PC-9 (cell line): ENCODE data around the gene TMEM131L. TPM values are rescaled to one million over a fixed set of nuclear protein-coding genes. Genes with fewer than 3 reads are reported as not detected.

Source experiments
- BruUV-seq: library from RNA; stranded (reverse); fragments of 400-500 nt; replicated peaks from 2 replicates; lab custom pipeline; 2021; lab: Mats Ljungman, UMichigan
- CTCF ChIA-PET: fragments of 300-600 bp; sonication (Branson Sonifier 250); formaldehyde crosslinking; loops from one replicate; lab custom pipeline; 2022; ENCODE audit warnings: antibody characterized with exemption; lab: Charles Lee
- POLR2A ChIA-PET: fragments of 300-600 bp; sonication (Branson Sonifier 250); formaldehyde crosslinking; loops from one replicate; lab custom pipeline; 2022; ENCODE audit warnings: antibody characterized with exemption; ENCODE audit not compliant: unreplicated experiment; lab: Charles Lee
- DNase-seq, 2 experiments: peaks; one replicate each; pipeline versions ENCODE4 v3.0.0 to v3.0.0-alpha.2; 2015 to 2022; ENCODE audit warnings: mixed read lengths in 1 of 2
- H2AFZ ChIP-seq: fragments of 200-600 bp; sonication (generic); 2 replicates; pipeline ENCODE4 v1.8.1; 2017; ENCODE audit warnings: antibody characterized with exemption
- H3F3A ChIP-seq: fragments of 200-600 bp; sonication (generic); 2 replicates; pipeline ENCODE4 v1.8.1; 2017; ENCODE audit warnings: antibody characterized with exemption, mild to moderate bottlenecking, low read depth; ENCODE audit not compliant: insufficient read depth
- H3K27ac ChIP-seq: fragments of 200-600 bp; sonication (generic); 2 replicates; pipeline ENCODE4 v1.6.1; 2016; ENCODE audit warnings: mixed run types
- H3K27me3 ChIP-seq: fragments of 200-600 bp; sonication (generic); 2 replicates; pipeline ENCODE4 v1.6.1; 2016; ENCODE audit warnings: low read depth, mixed run types; ENCODE audit not compliant: insufficient read depth
- H3K36me3 ChIP-seq: fragments of 200-600 bp; sonication (generic); 2 replicates; pipeline ENCODE4 v1.6.1; 2016; ENCODE audit warnings: low read depth, mixed run types
- H3K4me1 ChIP-seq: fragments of 200-600 bp; sonication (generic); replicated peaks from 2 replicates; pipeline ENCODE4 v1.6.1; 2016; ENCODE audit warnings: mixed run types; ENCODE audit not compliant: insufficient read depth
- H3K4me2 ChIP-seq: fragments of 200-600 bp; sonication (generic); 2 replicates; pipeline ENCODE4 v1.6.1; 2017; ENCODE audit warnings: mixed run types
- H3K4me3 ChIP-seq: fragments of 200-600 bp; sonication (generic); 2 replicates; pipeline ENCODE4 v1.6.1; 2016; ENCODE audit warnings: mixed run types
- H3K79me2 ChIP-seq: fragments of 200-600 bp; sonication (generic); 2 replicates; pipeline ENCODE4 v1.6.1; 2017; ENCODE audit warnings: low read depth, mixed run types
- H3K9me2 ChIP-seq: fragments of 200-600 bp; sonication (generic); 2 replicates; pipeline ENCODE4 v1.8.1; 2017; ENCODE audit warnings: mild to moderate bottlenecking; ENCODE audit not compliant: insufficient read depth
- H3K9me3 ChIP-seq: fragments of 200-600 bp; sonication (generic); 2 replicates; pipeline ENCODE4 v1.8.1; 2016; ENCODE audit warnings: low read depth; ENCODE audit not compliant: insufficient read depth
- H4K20me1 ChIP-seq: fragments of 200-600 bp; sonication (generic); 2 replicates; pipeline ENCODE4 v1.8.1; 2017; ENCODE audit not compliant: insufficient read depth
- EZH2 ChIP-seq: fragments of 200-600 bp; sonication (generic); IDR thresholded peaks from 2 replicates; pipeline ENCODE4 v1.8.0; 2017; ENCODE audit warnings: antibody characterized with exemption, low read depth
- intact Hi-C: fragments of 100-400 bp; cut with micrococcal nuclease; formaldehyde crosslinking; loops from one replicate; pipeline ENCODE4 v1.10.0; 2022; ENCODE audit not compliant: unreplicated experiment
- total RNA-seq: library from RNA; stranded (reverse); gene quantifications from 2 replicates; pipeline ENCODE4 v1.2.3, GENCODE V29; 2021
- TF ChIP-seq, protein P1 (sequence below): fragments of 200-600 bp; sonication (generic); conservative IDR thresholded peaks from 2 replicates; pipeline ENCODE4 v1.6.1; 2017; ENCODE audit warnings: mixed run types, antibody characterized with exemption, mild to moderate bottlenecking, moderate library complexity

The TMEM131L gene
- total RNA-seq, 1 experiment from 2014 or later: 3.8 TPM

DNA sequence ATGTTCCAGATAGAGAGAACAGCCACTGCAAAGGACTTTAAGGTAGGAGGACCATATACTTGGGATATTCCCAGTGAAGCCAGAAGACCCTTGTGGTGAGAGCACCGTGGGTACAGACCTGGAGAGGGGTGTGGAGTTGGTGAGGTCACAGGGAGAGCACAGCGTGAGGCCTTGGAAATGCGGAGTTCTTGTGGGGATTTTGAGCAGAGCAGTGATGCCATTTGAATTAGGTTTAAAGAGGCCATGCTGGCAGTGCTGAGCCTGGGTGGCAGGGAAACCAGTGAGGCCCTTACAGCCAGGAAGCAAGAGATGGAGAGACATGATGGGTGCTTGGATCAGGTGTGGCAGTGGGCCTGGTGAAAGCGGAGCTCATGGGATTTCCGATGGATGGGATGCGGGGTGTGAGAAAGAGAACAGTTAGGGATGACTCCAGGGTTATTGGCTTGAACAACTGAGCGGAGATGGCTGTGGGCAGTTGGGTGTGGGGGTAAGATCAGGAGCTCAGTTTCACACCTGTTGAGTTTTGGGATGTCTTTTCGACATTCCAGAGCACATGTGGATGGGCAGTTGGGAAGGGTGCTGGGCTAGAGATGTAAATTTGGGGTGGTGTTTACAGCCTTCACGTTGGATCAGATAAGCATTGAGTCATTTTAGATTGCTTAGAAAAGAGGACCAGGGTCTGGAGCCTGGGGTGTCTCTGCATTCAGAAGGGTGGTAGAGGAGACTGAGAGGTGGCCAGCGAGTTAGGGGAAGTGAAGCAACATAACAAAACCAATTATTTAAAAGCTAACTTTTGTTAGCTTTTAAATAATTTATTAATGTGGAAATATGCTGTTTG is 68.9 kb downstream of the TMEM131L start:
- TF ChIP-seq EZH2: no peak
- TF ChIP-seq, protein P1, sequence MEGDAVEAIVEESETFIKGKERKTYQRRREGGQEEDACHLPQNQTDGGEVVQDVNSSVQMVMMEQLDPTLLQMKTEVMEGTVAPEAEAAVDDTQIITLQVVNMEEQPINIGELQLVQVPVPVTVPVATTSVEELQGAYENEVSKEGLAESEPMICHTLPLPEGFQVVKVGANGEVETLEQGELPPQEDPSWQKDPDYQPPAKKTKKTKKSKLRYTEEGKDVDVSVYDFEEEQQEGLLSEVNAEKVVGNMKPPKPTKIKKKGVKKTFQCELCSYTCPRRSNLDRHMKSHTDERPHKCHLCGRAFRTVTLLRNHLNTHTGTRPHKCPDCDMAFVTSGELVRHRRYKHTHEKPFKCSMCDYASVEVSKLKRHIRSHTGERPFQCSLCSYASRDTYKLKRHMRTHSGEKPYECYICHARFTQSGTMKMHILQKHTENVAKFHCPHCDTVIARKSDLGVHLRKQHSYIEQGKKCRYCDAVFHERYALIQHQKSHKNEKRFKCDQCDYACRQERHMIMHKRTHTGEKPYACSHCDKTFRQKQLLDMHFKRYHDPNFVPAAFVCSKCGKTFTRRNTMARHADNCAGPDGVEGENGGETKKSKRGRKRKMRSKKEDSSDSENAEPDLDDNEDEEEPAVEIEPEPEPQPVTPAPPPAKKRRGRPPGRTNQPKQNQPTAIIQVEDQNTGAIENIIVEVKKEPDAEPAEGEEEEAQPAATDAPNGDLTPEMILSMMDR: no peak
- no peak for DNase-seq
- Histone ChIP-seq H3K36me3 (no peaks in the 10 kb centered on the region), H2AFZ (no peak overlapping the region), H3K27me3 (no peaks in the 10 kb centered on the region), H4K20me1 (no peaks in the 10 kb centered on the region), H3K4me3 (no peak overlapping the region), H3K9me3 (no peaks in the 10 kb centered on the region), H3K79me2 (no peaks in the 10 kb centered on the region), H3F3A (no peaks in the 10 kb centered on the region), H3K4me1 (no peaks in the 10 kb centered on the region), H3K27ac (no peak overlapping the region), H3K9me2 (no peaks in the 10 kb centered on the region), H3K4me2 (no peak overlapping the region)
- POLR2A ChIA-PET: no interaction called here
- BruUV-seq: no TSS peak
- intact Hi-C loops: no loop called here
- CTCF ChIA-PET: no interaction called here

- CTCF ChIA-PET: no interaction called here
- intact Hi-C loops: no loop called here
- no TSS peak for BruUV-seq
- Histone ChIP-seq H3K4me2 (no peak overlapping the region), H3K27me3 (no peaks in the 10 kb centered on the region), H3K9me2 (no peaks in the 10 kb centered on the region), H3K9me3 (no peaks in the 10 kb centered on the region), H3K4me3 (no peak overlapping the region), H3K27ac (no peak overlapping the region), H3K79me2 (no peaks in the 10 kb centered on the region), H2AFZ (no peak overlapping the region), H4K20me1 (no peaks in the 10 kb centered on the region), H3K36me3 (no peaks in the 10 kb centered on the region), H3F3A (no peaks in the 10 kb centered on the region), H3K4me1 (no peaks in the 10 kb centered on the region)
- no peak for TF ChIP-seq EZH2
- TF ChIP-seq, protein P1: no peak
- POLR2A ChIA-PET: no interaction called here
- DNase-seq: no peak
These were observed 69.8 kb downstream of the TMEM131L start for GRCh38 chr4:153535772-153536513.

- intact Hi-C loops: no loop called here
- Histone ChIP-seq H3K79me2 (no peaks in the 10 kb centered on the region), H4K20me1 (no peaks in the 10 kb centered on the region), H3K9me3 (no peaks in the 10 kb centered on the region), H3K4me1 (no peaks in the 10 kb centered on the region), H3K4me2 (no peak overlapping the region), H3K9me2 (no peaks in the 10 kb centered on the region), H3F3A (no peaks in the 10 kb centered on the region), H3K27ac (no peak overlapping the region), H3K4me3 (no peak overlapping the region), H3K27me3 (no peaks in the 10 kb centered on the region), H3K36me3 (no peaks in the 10 kb centered on the region), H2AFZ (no peak overlapping the region)
- BruUV-seq: no TSS peak
- CTCF ChIA-PET: no interaction called here
- POLR2A ChIA-PET: no interaction called here
- TF ChIP-seq EZH2: no peak
- TF ChIP-seq, protein P1: no peak
- no peak for DNase-seq
These were observed 71.4 kb downstream of the TMEM131L start for GRCh38 chr4:153537493-153537960.
